GM18868 (cell line): ENCODE results near the gene THBS4.
"Not testable (repeated sequence)": the region's sequence is repeated elsewhere in the genome, so short reads cannot be mapped to it uniquely, and the experiment has no call there.

Source experiments
- ATAC-seq: cut with Tn5 transposase; IDR thresholded peaks from one replicate; pipeline ENCODE4 v1.9.1; 2021; ENCODE audit warnings: mild to moderate bottlenecking, moderate library complexity; ENCODE audit not compliant: unreplicated experiment

Gene THBS4

GRCh38 chr5:80072103-80073073 lies 37.2 kb downstream of the THBS4 start:
- no peak for ATAC-seq

- ATAC-seq = no peak
Observed at GRCh38 chr5:80076131-80077050, 41.2 kb downstream of the THBS4 start.

- ATAC-seq = no peak
Observed at GRCh38 chr5:80077051-80077714, 42.0 kb downstream of the THBS4 start.

GRCh38 chr5:80078921-80079320 lies 43.8 kb downstream of the THBS4 start:
- ATAC-seq = no peak

GRCh38 chr5:80082281-80082680 lies 47.1 kb downstream of the THBS4 start:
- no peak for ATAC-seq

GRCh38 chr5:80082731-80083100 lies 47.6 kb downstream of the THBS4 start:
- ATAC-seq = no peak

GRCh38 chr5:80083101-80083890 lies 48.1 kb downstream of the THBS4 start:
- ATAC-seq = peak; percentile 43

GRCh38 chr5:80090884-80091166 lies 55.7 kb downstream of the THBS4 start:
- ATAC-seq = no peak

- not testable (repeated sequence) for ATAC-seq
Observed at GRCh38 chr5:80091792-80092192, 56.6 kb downstream of the THBS4 start.

GRCh38 chr5:80092486-80093107 lies 57.4 kb downstream of the THBS4 start:
- no peak for ATAC-seq

GRCh38 chr5:80093796-80094195 lies 58.6 kb downstream of the THBS4 start:
- ATAC-seq = no peak

- ATAC-seq = no peak
Observed at GRCh38 chr5:80094236-80094738, 59.1 kb downstream of the THBS4 start.

GRCh38 chr5:80097451-80097850 lies 62.3 kb downstream of the THBS4 start:
- no peak for ATAC-seq

- ATAC-seq = no peak
Observed at GRCh38 chr5:80101993-80102392, 66.8 kb downstream of the THBS4 start.

GRCh38 chr5:80103371-80103770 lies 68.2 kb downstream of the THBS4 start:
- no peak for ATAC-seq

- no peak for ATAC-seq
Observed at GRCh38 chr5:80105698-80106439, 70.7 kb downstream of the THBS4 start.

- ATAC-seq = no peak
Observed at GRCh38 chr5:80106916-80107315, 71.8 kb downstream of the THBS4 start.

GRCh38 chr5:80109646-80110478 lies 74.7 kb downstream of the THBS4 start:
- ATAC-seq = no peak
